ENCODE results near the gene GGN.
"Not testable (repeated sequence)": the region's sequence is repeated elsewhere in the genome, so short reads cannot be mapped to it uniquely, and the experiment has no call there.

The GGN gene

GRCh38 chr19:38360839-38361631 lies 26.8 kb downstream of the GGN start:
- peak; percentile 13 for DNase-seq

GRCh38 chr19:38360351-38360750 lies 27.5 kb downstream of the GGN start:
- no peak for DNase-seq

- no peak for DNase-seq
Observed at GRCh38 chr19:38359242-38360021, 28.4 kb downstream of the GGN start.

GRCh38 chr19:38358071-38358470 lies 29.8 kb downstream of the GGN start:
- no peak for DNase-seq

- DNase-seq = no peak
Observed at GRCh38 chr19:38355728-38356725, 31.8 kb downstream of the GGN start.

- DNase-seq = no peak
Observed at GRCh38 chr19:38352611-38353010, 35.2 kb downstream of the GGN start.

- DNase-seq = no peak
Observed at GRCh38 chr19:38351865-38352395, 35.9 kb downstream of the GGN start.

- DNase-seq = no peak
Observed at GRCh38 chr19:38350883-38351282, 37.0 kb downstream of the GGN start.

- DNase-seq = no peak
Observed at GRCh38 chr19:38346837-38347236, 41.0 kb downstream of the GGN start.

GRCh38 chr19:38340927-38341326 lies 46.9 kb downstream of the GGN start:
- DNase-seq = no peak

- not testable (repeated sequence) for DNase-seq
Observed at GRCh38 chr19:38339011-38339410, 48.8 kb downstream of the GGN start.

GRCh38 chr19:38337360-38337653 lies 50.5 kb downstream of the GGN start:
- DNase-seq = no peak

GRCh38 chr19:38336638-38337359 lies 51.0 kb downstream of the GGN start:
- DNase-seq = peak; percentile 94

GRCh38 chr19:38335949-38336637 lies 51.7 kb downstream of the GGN start:
- peak; percentile 98 for DNase-seq

All from EL (cell line).